ENCODE measurements around the gene ARX. TPM values are rescaled to one million over a fixed set of nuclear protein-coding genes. Genes with fewer than 3 reads are reported as not detected.

ARX gene
- total RNA-seq, 4 donors from 2014 or later, result 2.3 to 5.1 (median 3.5) TPM

DNA sequence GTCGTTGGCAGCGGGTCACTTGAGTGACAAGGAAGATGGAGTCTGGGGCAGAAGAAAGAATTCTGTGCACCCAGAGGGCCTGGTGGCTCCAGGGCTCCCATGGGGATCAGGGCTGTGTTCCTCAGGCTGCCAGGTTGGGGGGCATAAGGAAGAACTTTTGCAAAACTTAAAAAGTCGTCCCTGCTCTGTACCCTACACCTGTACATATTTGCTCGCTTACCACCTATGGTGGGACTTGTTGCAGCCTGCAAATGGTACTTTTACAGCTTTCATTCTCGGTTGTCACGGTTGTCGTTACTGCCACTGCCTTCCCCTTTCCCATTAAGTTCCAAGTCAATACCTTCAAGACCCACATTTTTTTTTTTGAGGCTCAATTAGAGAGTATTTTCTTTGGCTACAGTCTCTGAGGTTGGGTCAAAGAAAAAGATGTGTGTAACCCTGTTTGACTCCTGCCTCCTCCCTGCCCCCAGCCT, 9.1 kb downstream of the ARX start:
- intact Hi-C loops (cut with DNase I; ENCODE audit: low total_unique reads), result no loop called here
- in situ Hi-C loops (cut with MboI; ENCODE audit: low sequenced_read_pairs in 4 of 4), result loop anchor here in 2 of 4 donors (25.0 kb wide), 1 partner anchor 169 kb away; no protein-coding TSS in a partner anchor
- TF ChIP-seq, protein P1, sequence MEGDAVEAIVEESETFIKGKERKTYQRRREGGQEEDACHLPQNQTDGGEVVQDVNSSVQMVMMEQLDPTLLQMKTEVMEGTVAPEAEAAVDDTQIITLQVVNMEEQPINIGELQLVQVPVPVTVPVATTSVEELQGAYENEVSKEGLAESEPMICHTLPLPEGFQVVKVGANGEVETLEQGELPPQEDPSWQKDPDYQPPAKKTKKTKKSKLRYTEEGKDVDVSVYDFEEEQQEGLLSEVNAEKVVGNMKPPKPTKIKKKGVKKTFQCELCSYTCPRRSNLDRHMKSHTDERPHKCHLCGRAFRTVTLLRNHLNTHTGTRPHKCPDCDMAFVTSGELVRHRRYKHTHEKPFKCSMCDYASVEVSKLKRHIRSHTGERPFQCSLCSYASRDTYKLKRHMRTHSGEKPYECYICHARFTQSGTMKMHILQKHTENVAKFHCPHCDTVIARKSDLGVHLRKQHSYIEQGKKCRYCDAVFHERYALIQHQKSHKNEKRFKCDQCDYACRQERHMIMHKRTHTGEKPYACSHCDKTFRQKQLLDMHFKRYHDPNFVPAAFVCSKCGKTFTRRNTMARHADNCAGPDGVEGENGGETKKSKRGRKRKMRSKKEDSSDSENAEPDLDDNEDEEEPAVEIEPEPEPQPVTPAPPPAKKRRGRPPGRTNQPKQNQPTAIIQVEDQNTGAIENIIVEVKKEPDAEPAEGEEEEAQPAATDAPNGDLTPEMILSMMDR (IDR thresholded peaks at IDR 0.05 in 4 of 5, conservative IDR thresholded peaks at IDR 0.05 in 1 of 5), result no peak
- no peak for TF ChIP-seq POLR2A (IDR thresholded peaks at IDR 0.05)

DNA sequence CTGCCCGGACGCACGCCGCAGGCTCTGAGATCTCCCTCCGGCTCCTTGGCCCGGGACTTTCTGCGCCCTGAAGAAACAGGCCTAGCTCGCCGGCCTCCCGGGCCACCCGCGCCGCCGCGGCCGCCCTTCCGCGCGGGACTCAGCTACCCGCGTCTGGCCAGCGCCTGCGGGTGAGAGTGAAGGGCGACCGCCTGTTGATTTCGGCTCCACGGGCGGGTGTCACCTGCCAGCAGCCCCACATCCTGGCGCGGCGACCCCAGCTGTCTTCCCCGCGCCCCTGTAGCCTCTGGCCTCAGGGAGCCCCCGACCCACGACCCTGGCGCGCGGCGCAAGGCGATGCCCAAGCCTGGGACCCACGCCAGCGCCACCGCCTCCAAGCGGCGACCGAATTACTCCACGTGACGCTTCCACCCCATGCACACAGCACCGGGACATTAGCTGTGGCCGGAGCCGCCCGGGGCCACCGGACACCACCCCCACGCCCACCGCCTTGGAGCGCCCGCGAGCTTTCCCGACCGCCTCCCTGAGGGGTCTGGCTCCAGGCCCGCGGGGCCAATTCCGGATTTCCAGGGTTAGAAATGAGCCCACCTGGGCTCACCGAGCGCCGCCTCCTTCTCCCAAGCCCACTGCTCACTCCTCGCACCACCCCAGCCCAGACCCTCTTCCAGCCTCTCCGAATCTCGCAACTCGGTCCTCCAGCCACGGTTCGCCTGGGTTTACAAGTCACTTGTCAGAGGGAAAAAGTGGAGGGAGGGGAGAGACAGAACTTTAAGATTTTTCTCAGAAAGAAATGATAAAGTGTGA, 10.2 kb downstream of the ARX start:
- H3K4me3 ChIP-seq, result peak overlapping the region; percentile 29 to 47 (median 38)
- H3K27ac ChIP-seq, result peak overlapping the region; percentile 52 to 78 (median 73)
- peak; percentile 70 to 74 for ATAC-seq
- peak in 1 of 2 donors; percentile 46 for DNase-seq
- intact Hi-C loops (cut with DNase I; ENCODE audit: low total_unique reads) (no loop called here), in situ Hi-C loops (cut with MboI; ENCODE audit: low sequenced_read_pairs in 4 of 4) (loop anchor here in 2 of 4 donors (25.0 kb wide), 1 partner anchor 168 kb away; no protein-coding TSS in a partner anchor)
- H3K36me3 ChIP-seq, result no peaks in the 10 kb centered on the region
- no peaks in the 10 kb centered on the region for H3K9me3 ChIP-seq
- H3K27me3 ChIP-seq, result peaks cover 0 to 19% (median 7%) of the 10 kb centered on the region in 3 donors
- peaks cover 0 to 4% of the 10 kb centered on the region in 2 donors for H3K4me1 ChIP-seq
- TF ChIP-seq, protein P1 (IDR thresholded peaks at IDR 0.05 in 4 of 5, conservative IDR thresholded peaks at IDR 0.05 in 1 of 5), result no peak
- no peak for TF ChIP-seq POLR2A (IDR thresholded peaks at IDR 0.05)

More for the DNA sequence above, 9.1 kb downstream of the ARX start:
- ATAC-seq (no peak), DNase-seq (no peak)
- H3K9me3 ChIP-seq, result no peaks in the 10 kb centered on the region
- H3K27me3 ChIP-seq, result peaks cover 0 to 20% (median 7%) of the 10 kb centered on the region in 3 donors
- H3K36me3 ChIP-seq, result no peaks in the 10 kb centered on the region
- H3K4me1 ChIP-seq, result peaks cover 0 to 4% of the 10 kb centered on the region in 2 donors
- H3K27ac ChIP-seq, result peak overlapping the region in 3 of 4 donors; percentile 70 to 78 (median 76)
- H3K4me3 ChIP-seq, result no peak overlapping the region

- Histone ChIP-seq H3K9me3 (no peaks in the 10 kb centered on the region), H3K4me3 (peak overlapping the region; percentile 29 to 47 (median 38)), H3K36me3 (no peaks in the 10 kb centered on the region), H3K27me3 (peaks cover 0 to 19% (median 7%) of the 10 kb centered on the region in 3 donors), H3K4me1 (no peaks in the 10 kb centered on the region), H3K27ac (peak overlapping the region; percentile 52 to 78 (median 73))
- TF ChIP-seq, protein P1 (IDR thresholded peaks at IDR 0.05 in 4 of 5, conservative IDR thresholded peaks at IDR 0.05 in 1 of 5), result no peak
- TF ChIP-seq POLR2A (IDR thresholded peaks at IDR 0.05), result no peak
- ATAC-seq, result peak; percentile 5 to 7
- intact Hi-C loops (cut with DNase I; ENCODE audit: low total_unique reads) (no loop called here), in situ Hi-C loops (cut with MboI; ENCODE audit: low sequenced_read_pairs in 4 of 4) (loop anchor here in 2 of 4 donors (25.0 kb wide), 1 partner anchor 168 kb away; no protein-coding TSS in a partner anchor)
- no peak for DNase-seq
Measured at GRCh38 chrX:25005034-25005381, 10.8 kb downstream of the ARX start.

GRCh38 chrX:25004485-25005032, 11.2 kb downstream of the ARX start:
- no peaks in the 10 kb centered on the region for H3K9me3 ChIP-seq
- DNase-seq (no peak), ATAC-seq (peak in 1 of 2 donors; percentile 12)
- H3K27me3 ChIP-seq, result peaks cover 0 to 19% (median 7%) of the 10 kb centered on the region in 3 donors
- H3K27ac ChIP-seq, result peak overlapping the region in 3 of 4 donors; percentile 70 to 78 (median 76)
- no peaks in the 10 kb centered on the region for H3K36me3 ChIP-seq
- TF ChIP-seq POLR2A (IDR thresholded peaks at IDR 0.05), result no peak
- TF ChIP-seq, protein P1 (IDR thresholded peaks at IDR 0.05 in 4 of 5, conservative IDR thresholded peaks at IDR 0.05 in 1 of 5), result no peak
- intact Hi-C loops (cut with DNase I; ENCODE audit: low total_unique reads) (no loop called here), in situ Hi-C loops (cut with MboI; ENCODE audit: low sequenced_read_pairs in 4 of 4) (loop anchor here in 2 of 4 donors (25.0 kb wide), 1 partner anchor 167 kb away; no protein-coding TSS in a partner anchor)
- peak overlapping the region in 1 of 4 donors; percentile 36 for H3K4me3 ChIP-seq
- no peaks in the 10 kb centered on the region for H3K4me1 ChIP-seq

All from gastrocnemius medialis (tissue), 4 donors.